ENCODE results near the gene OR2T11.
"Not testable (repeated sequence)": the region's sequence is repeated elsewhere in the genome, so short reads cannot be mapped to it uniquely, and the experiment has no call there.

- not testable (repeated sequence) for TF ChIP-seq CTCF (IDR thresholded peaks at IDR 0.05; ENCODE audit: low read depth, low read length, poor library complexity, severe bottlenecking); EZH2phosphoT487 (IDR thresholded peaks at IDR 0.05; ENCODE audit: borderline replicate concordance, low read length)
Measured at GRCh38 chr1:248642971-248643651, 8.2 kb upstream of the OR2T11 start.

All from DOHH2 (cell line).